MCF 10A (cell line): ENCODE data around the gene PHF13. TPM values are rescaled to one million over a fixed set of nuclear protein-coding genes. Genes with fewer than 3 reads are reported as not detected.
A peak's percentile ranks its signal among the peaks of the same experiment; 100 is the strongest.

Experiments used
- BruUV-seq: library from RNA; stranded (reverse); fragments of 400-500 nt; replicated peaks from 2 replicates; lab custom pipeline; 2021; lab: Mats Ljungman, UMichigan
- CTCF ChIA-PET: fragments of 300-600 bp; sonication (Branson Sonifier 250); formaldehyde crosslinking; extraction: SDS; loops from one replicate; lab custom pipeline; 2021; ENCODE audit warnings: antibody characterized with exemption, inconsistent platforms; lab: Yijun Ruan, JAX
- POLR2A ChIA-PET: fragments of 300-600, 350-650 bp; sonication (Branson Sonifier 250); formaldehyde crosslinking; extraction: SDS; loops from one replicate; lab custom pipeline; 2020; ENCODE audit warnings: antibody characterized with exemption, inconsistent platforms; lab: Yijun Ruan, JAX
- DNase-seq: peaks from one replicate; pipeline ENCODE4 v3.0.0-alpha.2; 2018; ENCODE audit not compliant: unreplicated experiment
- H3K27ac Mint-ChIP-seq: one replicate; pipeline ENCODE4 v1.8.0; 2022; ENCODE audit warnings: mild to moderate bottlenecking, low read depth, mixed read lengths; ENCODE audit not compliant: unreplicated experiment
- H3K27me3 Mint-ChIP-seq: one replicate; pipeline ENCODE4 v1.8.0; 2022; ENCODE audit warnings: mixed read lengths; ENCODE audit not compliant: insufficient read depth, unreplicated experiment
- H3K36me3 Mint-ChIP-seq: one replicate; pipeline ENCODE4 v1.8.0; 2022; ENCODE audit warnings: mild to moderate bottlenecking, moderate library complexity, mixed read lengths; ENCODE audit not compliant: insufficient read depth, unreplicated experiment
- H3K4me1 Mint-ChIP-seq: one replicate; pipeline ENCODE4 v1.8.0; 2022; ENCODE audit warnings: mixed read lengths; ENCODE audit not compliant: insufficient read depth, unreplicated experiment
- H3K4me3 Mint-ChIP-seq: one replicate; pipeline ENCODE4 v1.8.0; 2022; ENCODE audit warnings: mild to moderate bottlenecking, moderate library complexity, mixed read lengths; ENCODE audit not compliant: unreplicated experiment
- H3K9me3 Mint-ChIP-seq: one replicate; pipeline ENCODE4 v1.8.0; 2022; ENCODE audit warnings: mixed read lengths; ENCODE audit not compliant: unreplicated experiment
- intact Hi-C: fragments of 100-400 bp; cut with micrococcal nuclease; formaldehyde crosslinking; loops from 2 replicates; pipeline ENCODE4 v1.14.1; 2022
- total RNA-seq: library from RNA; stranded (reverse); gene quantifications from 2 replicates; pipeline ENCODE4 v1.2.3, GENCODE V29; 2022
- TF ChIP-seq, protein P1 (sequence below): fragments of 200-600 bp; IDR thresholded peaks from one replicate; pipeline ENCODE4 v1.8.0; 2022; ENCODE audit warnings: antibody characterized with exemption, mild to moderate bottlenecking; ENCODE audit not compliant: unreplicated experiment

PHF13 gene
- total RNA-seq, 1 experiment from 2014 or later, result 10.3 TPM

DNA sequence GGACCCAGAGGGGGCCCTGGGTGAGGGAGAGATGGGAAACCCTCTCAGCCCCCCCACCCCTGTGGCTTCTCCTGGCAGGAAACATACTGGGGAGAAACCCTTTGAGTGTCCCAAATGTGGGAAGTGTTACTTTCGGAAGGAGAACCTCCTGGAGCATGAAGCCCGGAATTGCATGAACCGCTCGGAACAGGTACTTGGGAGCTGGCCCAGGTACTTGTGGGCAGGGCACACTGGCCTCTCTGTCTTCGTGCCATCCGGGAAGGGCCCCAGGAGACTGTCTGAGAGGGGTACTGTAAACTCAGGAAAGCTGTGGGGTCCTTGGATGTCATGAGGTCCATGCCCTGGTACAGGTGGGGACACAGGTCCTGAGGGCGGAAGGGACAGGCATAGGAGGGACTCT is 27.7 kb upstream of the PHF13 start:
- Mint-ChIP-seq H3K4me1 (peaks cover 30% of the 10 kb centered on the region), H3K27me3 (no peaks in the 10 kb centered on the region), H3K4me3 (no peak overlapping the region), H3K27ac (no peak overlapping the region), H3K9me3 (no peaks in the 10 kb centered on the region), H3K36me3 (peaks cover 34% of the 10 kb centered on the region)
- DNase-seq, result no peak
- BruUV-seq, result no TSS peak
- TF ChIP-seq, protein P1, sequence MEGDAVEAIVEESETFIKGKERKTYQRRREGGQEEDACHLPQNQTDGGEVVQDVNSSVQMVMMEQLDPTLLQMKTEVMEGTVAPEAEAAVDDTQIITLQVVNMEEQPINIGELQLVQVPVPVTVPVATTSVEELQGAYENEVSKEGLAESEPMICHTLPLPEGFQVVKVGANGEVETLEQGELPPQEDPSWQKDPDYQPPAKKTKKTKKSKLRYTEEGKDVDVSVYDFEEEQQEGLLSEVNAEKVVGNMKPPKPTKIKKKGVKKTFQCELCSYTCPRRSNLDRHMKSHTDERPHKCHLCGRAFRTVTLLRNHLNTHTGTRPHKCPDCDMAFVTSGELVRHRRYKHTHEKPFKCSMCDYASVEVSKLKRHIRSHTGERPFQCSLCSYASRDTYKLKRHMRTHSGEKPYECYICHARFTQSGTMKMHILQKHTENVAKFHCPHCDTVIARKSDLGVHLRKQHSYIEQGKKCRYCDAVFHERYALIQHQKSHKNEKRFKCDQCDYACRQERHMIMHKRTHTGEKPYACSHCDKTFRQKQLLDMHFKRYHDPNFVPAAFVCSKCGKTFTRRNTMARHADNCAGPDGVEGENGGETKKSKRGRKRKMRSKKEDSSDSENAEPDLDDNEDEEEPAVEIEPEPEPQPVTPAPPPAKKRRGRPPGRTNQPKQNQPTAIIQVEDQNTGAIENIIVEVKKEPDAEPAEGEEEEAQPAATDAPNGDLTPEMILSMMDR, result no peak
- intact Hi-C loops, result no loop called here
- ChIA-PET POLR2A (interaction anchor here (6.9 kb wide), 1 partner anchor 16 kb away, joined by 69 read pairs; the partner anchor contains the start of gene KLHL21), CTCF (interaction anchor here (0.7 to 1.5 kb wide), 2 partner anchors 12 to 30 kb away, joined by 3 to 4 read pairs; partner anchors contain the start of gene TAS1R1)

DNA sequence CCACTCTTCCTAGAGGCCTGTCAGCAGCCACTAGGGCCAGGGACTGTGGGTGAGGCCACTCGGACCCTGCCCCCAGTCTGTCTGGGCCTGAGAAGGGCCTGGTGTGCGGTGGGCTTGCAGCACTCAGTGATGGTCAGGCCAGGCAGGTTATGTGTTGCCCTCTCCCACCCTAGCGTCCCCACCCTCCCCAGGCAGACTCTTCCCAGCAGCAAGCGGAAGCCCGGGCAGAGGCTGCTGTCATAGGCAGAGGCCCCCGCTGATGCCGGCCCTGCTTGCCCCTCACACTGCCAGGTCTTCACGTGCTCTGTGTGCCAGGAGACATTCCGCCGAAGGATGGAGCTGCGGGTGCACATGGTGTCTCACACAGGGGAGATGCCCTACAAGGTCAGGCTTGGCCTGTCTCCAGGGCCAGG is 27.1 kb upstream of the PHF13 start:
- no peak overlapping the region for H3K4me3 Mint-ChIP-seq
- no TSS peak for BruUV-seq
- DNase-seq, result no peak
- H3K4me1 Mint-ChIP-seq, result peaks cover 25% of the 10 kb centered on the region
- CTCF ChIA-PET, result interaction anchor here (0.7 kb wide), 1 partner anchor 31 kb away, joined by 4 read pairs; the partner anchor contains the start of gene TAS1R1
- H3K9me3 Mint-ChIP-seq, result no peaks in the 10 kb centered on the region
- POLR2A ChIA-PET, result interaction anchor here (6.9 kb wide), 1 partner anchor 16 kb away, joined by 69 read pairs; the partner anchor contains the start of gene KLHL21
- H3K27ac Mint-ChIP-seq, result no peak overlapping the region
- H3K36me3 Mint-ChIP-seq, result peaks cover 38% of the 10 kb centered on the region
- TF ChIP-seq, protein P1, result no peak
- no peaks in the 10 kb centered on the region for H3K27me3 Mint-ChIP-seq
- intact Hi-C loops, result no loop called here

DNA sequence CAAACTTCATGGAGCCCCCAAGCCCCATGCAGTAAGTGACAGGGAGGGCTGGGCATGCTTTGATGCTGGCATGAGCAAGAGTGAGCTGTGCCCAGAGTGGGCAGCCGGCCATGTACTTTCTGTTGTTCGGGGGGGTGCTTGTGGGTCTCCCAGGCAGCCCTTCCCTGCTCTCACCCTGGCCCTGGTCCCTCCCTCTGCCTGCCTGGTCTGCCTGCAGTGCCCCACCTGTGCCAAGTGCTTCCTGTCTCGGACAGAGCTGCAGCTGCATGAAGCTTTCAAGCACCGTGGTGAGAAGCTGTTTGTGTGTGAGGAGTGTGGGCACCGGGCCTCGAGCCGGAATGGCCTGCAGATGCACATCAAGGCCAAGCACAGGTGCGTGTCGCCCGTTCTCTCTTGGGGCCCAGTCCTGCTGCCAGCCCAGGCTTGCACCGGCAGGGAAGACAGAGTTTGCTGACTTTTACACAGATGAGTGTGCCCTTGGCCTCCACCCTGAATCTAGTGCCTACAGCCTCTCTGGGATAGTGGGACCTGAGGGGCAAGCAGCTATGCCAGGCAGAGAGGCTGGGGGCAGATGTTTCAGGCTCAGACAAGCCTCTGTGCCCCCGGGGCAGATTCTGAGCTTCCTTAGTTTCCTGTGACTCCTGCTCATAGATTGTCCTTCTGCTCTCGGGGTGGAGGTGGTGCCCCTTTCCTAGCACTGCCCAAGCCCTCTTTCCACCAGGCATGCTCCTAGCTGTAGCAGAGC is 26.1 kb upstream of the PHF13 start:
- intact Hi-C loops, result no loop called here
- ChIA-PET POLR2A (interaction anchor here (0.6 to 6.9 kb wide), 11 partner anchors 7 to 97 kb away, joined by 3 to 69 read pairs (median 3); partner anchors contain the start of genes KLHL21, NOL9, PLEKHG5 and ZBTB48), CTCF (interaction anchor here (0.7 to 1.5 kb wide), 3 partner anchors 8 to 99 kb away, joined by 3 to 6 read pairs (median 4); partner anchors contain the start of genes NOL9 and TAS1R1)
- H3K4me3 Mint-ChIP-seq, result peak overlapping the region; percentile 23
- BruUV-seq, result no TSS peak
- peaks cover 19% of the 10 kb centered on the region for H3K4me1 Mint-ChIP-seq
- DNase-seq, result peak; percentile 38
- no peaks in the 10 kb centered on the region for H3K27me3 Mint-ChIP-seq
- H3K27ac Mint-ChIP-seq, result peak overlapping the region; percentile 66
- peaks cover 41% of the 10 kb centered on the region for H3K36me3 Mint-ChIP-seq
- TF ChIP-seq, protein P1, result no peak
- H3K9me3 Mint-ChIP-seq, result no peaks in the 10 kb centered on the region
